ENCODE measurements around the gene SORCS2.

Gene SORCS2

DNA sequence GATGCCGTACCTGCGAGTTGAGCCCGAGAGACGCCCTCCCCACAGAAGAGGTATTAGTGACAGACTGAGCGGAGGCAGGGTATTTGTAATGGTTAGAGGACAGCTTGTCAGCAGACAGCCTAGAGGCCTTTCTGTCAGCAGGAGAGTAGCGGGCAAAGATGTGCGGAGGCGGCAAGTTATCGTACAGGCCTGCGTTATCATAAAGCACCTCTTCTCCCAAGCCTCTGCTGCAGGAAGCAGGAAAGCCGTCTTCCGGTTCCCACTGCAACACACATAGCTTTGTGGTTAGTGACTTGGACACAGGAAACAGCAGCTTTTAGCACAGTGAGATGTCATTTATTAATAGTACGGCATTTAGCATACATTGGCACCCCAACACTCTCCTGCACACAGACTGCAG lies 589.0 kb downstream of the SORCS2 start:
- Mint-ChIP-seq H3K4me1 (peaks cover 32% of the 10 kb centered on the region), H3K27ac (peak overlapping the region; percentile 38 to 89), H3K27me3 (no peaks in the 10 kb centered on the region), H3K4me3 (no peak overlapping the region), H3K9me3 (no peaks in the 10 kb centered on the region)
- peak; percentile 31 for ATAC-seq
- DNase-seq, result no peak

GRCh38 chr4:7781993-7782392 lies 589.7 kb downstream of the SORCS2 start:
- no peak for ATAC-seq
- H3K4me1 Mint-ChIP-seq, result peaks cover 32% of the 10 kb centered on the region
- no peaks in the 10 kb centered on the region for H3K27me3 Mint-ChIP-seq
- H3K27ac Mint-ChIP-seq, result no peak overlapping the region
- H3K4me3 Mint-ChIP-seq, result no peak overlapping the region
- no peak for DNase-seq
- no peaks in the 10 kb centered on the region for H3K9me3 Mint-ChIP-seq

DNA sequence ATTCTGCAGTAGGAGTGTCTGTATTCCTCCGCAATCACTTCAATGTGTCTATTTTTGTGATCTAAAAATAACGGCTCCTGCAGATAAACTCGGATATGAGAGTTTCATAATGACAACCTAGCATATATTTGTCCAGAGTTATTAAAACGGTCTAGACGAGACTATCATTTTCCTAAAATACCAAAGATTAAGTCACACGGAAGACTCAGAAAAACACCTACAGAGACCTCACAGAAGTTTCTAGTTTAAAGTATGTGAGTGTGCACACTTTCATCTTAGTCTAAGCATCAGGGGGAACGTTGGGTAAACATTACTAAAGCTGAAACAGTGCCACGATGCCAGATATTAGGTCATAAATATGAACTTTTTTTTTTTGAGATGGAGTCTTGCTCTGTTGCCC lies 590.4 kb downstream of the SORCS2 start:
- no peak overlapping the region for H3K27ac Mint-ChIP-seq
- H3K4me3 Mint-ChIP-seq, result no peak overlapping the region
- DNase-seq (no peak), ATAC-seq (no peak)
- no peaks in the 10 kb centered on the region for H3K27me3 Mint-ChIP-seq
- H3K9me3 Mint-ChIP-seq, result no peaks in the 10 kb centered on the region
- H3K4me1 Mint-ChIP-seq, result peaks cover 32% of the 10 kb centered on the region

GRCh38 chr4:7783541-7783940 lies 591.2 kb downstream of the SORCS2 start:
- ATAC-seq, result no peak
- Mint-ChIP-seq H3K4me3 (no peak overlapping the region), H3K27ac (peak overlapping the region in 1 of 2 donors; percentile 34), H3K4me1 (peaks cover 32% of the 10 kb centered on the region), H3K9me3 (no peaks in the 10 kb centered on the region), H3K27me3 (no peaks in the 10 kb centered on the region)
- no peak for DNase-seq

DNA sequence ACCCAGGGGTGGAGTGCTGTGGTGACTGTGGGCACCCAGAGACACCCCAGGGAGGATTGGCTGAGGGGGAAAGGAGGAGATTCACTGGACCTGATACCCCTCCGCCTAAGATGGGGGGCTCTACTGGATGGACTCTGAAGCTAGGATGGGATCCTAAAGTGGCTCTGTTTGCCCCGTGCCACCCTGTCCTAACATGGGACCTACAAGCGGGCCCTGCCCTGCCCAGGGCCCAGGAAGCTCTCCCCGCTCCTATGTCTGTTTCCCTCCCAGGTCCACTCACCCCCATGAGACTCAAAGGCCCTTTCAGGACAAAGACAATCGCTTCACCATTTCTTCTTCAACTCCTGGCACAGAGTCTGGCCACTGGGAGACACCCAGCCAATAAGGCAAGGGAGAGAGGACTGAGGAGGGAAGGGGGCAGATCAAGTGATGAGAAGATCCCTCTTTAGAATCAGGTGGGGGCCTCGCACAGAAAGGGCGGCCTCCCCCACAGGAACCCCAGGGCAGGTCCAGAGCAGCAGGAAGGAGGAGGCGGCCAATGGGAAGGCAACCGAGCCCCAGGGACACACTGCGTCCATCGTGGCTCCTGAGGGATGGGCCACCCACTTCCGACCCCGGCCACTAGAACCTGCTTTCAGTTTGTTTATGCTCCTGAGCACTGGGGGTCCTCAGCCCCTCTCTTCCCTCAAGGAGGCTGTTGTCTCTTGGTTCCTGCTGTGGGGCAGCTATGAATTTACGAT lies 592.0 kb downstream of the SORCS2 start:
- Mint-ChIP-seq H3K4me1 (peaks cover 25% of the 10 kb centered on the region), H3K27ac (peak overlapping the region in 1 of 2 donors; percentile 34), H3K27me3 (no peaks in the 10 kb centered on the region), H3K9me3 (no peaks in the 10 kb centered on the region), H3K4me3 (no peak overlapping the region)
- DNase-seq (no peak), ATAC-seq (no peak)

DNA sequence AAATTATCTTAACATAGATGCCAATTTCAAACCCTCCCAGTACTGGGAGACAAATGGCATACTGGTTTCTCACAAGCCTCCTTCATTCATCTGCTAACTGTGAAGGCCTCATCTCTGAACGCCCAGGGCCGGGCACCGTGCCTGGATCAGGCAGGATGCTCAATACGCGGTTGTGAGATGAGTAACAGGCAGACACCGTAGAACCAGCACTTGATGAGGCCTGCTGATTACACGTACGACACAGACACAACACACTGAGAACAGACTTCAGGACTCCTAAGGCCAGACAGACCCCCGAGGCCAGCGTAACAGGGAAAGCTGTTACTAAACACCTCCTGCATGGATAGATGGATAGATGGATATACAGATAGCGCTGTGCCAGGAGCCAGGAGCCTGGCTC lies 592.7 kb downstream of the SORCS2 start:
- no peak for ATAC-seq
- H3K27ac Mint-ChIP-seq, result peak overlapping the region in 1 of 2 donors; percentile 29

GRCh38 chr4:7786040-7786439 lies 593.7 kb downstream of the SORCS2 start:
- no peak overlapping the region for H3K27ac Mint-ChIP-seq
- H3K4me1 Mint-ChIP-seq, result peaks cover 13% of the 10 kb centered on the region
- DNase-seq, result no peak
- ATAC-seq, result no peak
- H3K4me3 Mint-ChIP-seq, result no peak overlapping the region
- no peaks in the 10 kb centered on the region for H3K27me3 Mint-ChIP-seq
- H3K9me3 Mint-ChIP-seq, result no peaks in the 10 kb centered on the region

More for the DNA sequence above, 592.7 kb downstream of the SORCS2 start:
- Mint-ChIP-seq H3K27me3 (no peaks in the 10 kb centered on the region), H3K4me3 (no peak overlapping the region), H3K4me1 (peaks cover 19% of the 10 kb centered on the region), H3K9me3 (no peaks in the 10 kb centered on the region)
- DNase-seq, result no peak

DNA sequence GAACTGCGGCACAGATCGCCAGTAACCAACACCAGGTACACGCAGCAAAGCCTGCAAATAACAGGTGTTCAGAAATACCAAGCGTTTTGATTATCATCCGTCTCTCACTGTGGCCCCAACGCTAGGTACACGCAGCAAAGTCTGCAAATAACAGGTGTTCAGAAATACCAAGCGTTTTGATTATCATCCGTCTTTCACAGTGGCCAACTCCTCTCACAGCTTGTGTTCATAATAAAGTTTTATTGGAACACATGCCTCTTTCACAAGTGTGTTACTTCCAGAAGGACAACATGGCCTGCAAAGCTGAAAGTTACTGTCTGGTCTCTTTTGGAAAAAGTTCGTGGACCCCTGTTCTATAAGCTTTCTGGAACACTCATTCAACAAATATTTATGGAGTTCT lies 594.2 kb downstream of the SORCS2 start:
- no peak for DNase-seq
- peaks cover 8% of the 10 kb centered on the region for H3K4me1 Mint-ChIP-seq
- no peak overlapping the region for H3K4me3 Mint-ChIP-seq
- ATAC-seq, result no peak
- H3K9me3 Mint-ChIP-seq, result no peaks in the 10 kb centered on the region
- H3K27me3 Mint-ChIP-seq, result no peaks in the 10 kb centered on the region
- no peak overlapping the region for H3K27ac Mint-ChIP-seq

- Mint-ChIP-seq H3K27ac (no peak overlapping the region), H3K9me3 (no peaks in the 10 kb centered on the region), H3K27me3 (no peaks in the 10 kb centered on the region), H3K4me1 (peaks cover 3% of the 10 kb centered on the region), H3K4me3 (no peak overlapping the region)
- ATAC-seq, result no peak
- no peak for DNase-seq
These were observed 594.7 kb downstream of the SORCS2 start for GRCh38 chr4:7787067-7787466.

DNA sequence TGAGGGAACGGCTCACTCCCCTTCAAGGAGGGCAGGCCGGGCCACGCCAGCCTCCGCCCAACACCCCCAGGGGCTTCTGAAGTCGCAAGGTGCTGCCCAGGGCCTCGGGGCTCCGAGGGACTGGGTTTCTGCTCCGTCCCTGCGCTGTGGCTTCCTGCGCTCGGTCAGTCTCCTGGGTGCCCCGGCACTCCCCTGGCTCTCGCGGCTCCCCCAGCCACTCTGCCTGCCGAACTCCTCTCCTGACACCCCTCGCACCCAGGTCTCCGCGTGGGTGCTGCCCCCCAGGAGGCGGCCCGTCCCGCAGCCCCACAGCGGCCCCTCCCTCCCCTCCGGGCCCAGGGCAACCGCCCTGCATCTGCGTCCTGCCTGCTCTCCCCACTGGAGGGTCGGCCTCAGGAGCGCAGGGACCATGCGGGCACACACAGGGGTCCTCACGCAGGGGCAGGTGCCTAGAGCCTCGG lies 595.4 kb downstream of the SORCS2 start:
- Mint-ChIP-seq H3K27ac (no peak overlapping the region), H3K4me1 (no peaks in the 10 kb centered on the region), H3K9me3 (no peaks in the 10 kb centered on the region), H3K27me3 (no peaks in the 10 kb centered on the region), H3K4me3 (no peak overlapping the region)
- ATAC-seq (peak; percentile 58), DNase-seq (no peak)

DNA sequence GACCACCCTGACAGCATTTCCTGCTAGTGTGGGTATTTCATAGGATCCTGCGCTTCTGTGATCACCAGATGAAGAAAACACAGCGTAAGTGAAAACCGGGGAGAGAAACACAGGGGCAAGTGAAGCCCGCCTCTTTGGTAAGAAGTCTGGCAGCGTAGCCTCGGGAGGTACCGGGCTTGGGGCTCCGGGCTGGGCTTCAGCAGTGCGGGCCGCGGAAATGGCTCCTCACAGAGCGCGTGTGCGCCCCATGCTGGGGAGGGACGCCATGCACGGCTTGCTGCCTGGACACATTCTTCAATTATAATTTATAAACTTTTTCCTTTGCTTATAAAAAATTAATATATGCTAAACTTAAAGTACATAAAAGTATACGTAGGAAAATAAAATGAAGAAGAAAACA lies 595.9 kb downstream of the SORCS2 start:
- DNase-seq (no peak), ATAC-seq (no peak)
- Mint-ChIP-seq H3K4me3 (no peak overlapping the region), H3K9me3 (no peaks in the 10 kb centered on the region), H3K27me3 (no peaks in the 10 kb centered on the region), H3K4me1 (no peaks in the 10 kb centered on the region), H3K27ac (no peak overlapping the region)

- H3K27me3 Mint-ChIP-seq, result no peaks in the 10 kb centered on the region
- no peak overlapping the region for H3K27ac Mint-ChIP-seq
These were observed 596.5 kb downstream of the SORCS2 start for GRCh38 chr4:7788694-7789425.

DNA sequence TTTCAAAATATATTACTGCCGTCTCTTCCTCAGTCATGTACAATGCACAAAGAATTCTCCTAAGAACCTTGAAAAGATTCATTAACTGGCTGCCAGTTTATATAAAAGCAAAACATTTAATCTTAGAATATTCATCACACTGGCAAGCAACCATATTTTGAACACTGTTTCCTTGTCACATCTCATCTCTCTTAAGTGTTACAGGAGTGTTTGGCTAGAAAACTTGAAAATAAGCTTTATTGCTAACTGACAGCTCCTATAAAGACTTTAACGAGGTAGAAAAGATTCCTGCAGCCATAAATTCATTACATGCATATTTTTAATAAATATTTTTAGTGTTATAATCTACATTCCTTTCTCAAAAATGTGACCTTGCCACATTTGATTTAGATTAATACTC lies 597.7 kb downstream of the SORCS2 start:
- Mint-ChIP-seq H3K4me1 (no peaks in the 10 kb centered on the region), H3K27me3 (no peaks in the 10 kb centered on the region), H3K27ac (no peak overlapping the region), H3K9me3 (no peaks in the 10 kb centered on the region), H3K4me3 (no peak overlapping the region)
- DNase-seq (no peak), ATAC-seq (no peak)

More at GRCh38 chr4:7788694-7789425, 596.5 kb downstream of the SORCS2 start:
- DNase-seq (no peak), ATAC-seq (no peak)
- Mint-ChIP-seq H3K4me1 (no peaks in the 10 kb centered on the region), H3K4me3 (no peak overlapping the region), H3K9me3 (no peaks in the 10 kb centered on the region)

- Mint-ChIP-seq H3K9me3 (no peaks in the 10 kb centered on the region), H3K27me3 (no peaks in the 10 kb centered on the region), H3K4me3 (no peak overlapping the region), H3K4me1 (no peaks in the 10 kb centered on the region), H3K27ac (peak overlapping the region in 1 of 2 donors; percentile 27)
- ATAC-seq (no peak), DNase-seq (no peak)
These were observed 598.7 kb downstream of the SORCS2 start for GRCh38 chr4:7790999-7791398.

All from stimulated activated naive CD8-positive, alpha-beta T cell treated with anti-CD3 and anti-CD28 coated beads, Interleukin-15, amount 100 ng/mL, for 72 hours (primary cell).